ENCODE measurements around the gene CRHR2.
"Not testable (repeated sequence)": the region's sequence is repeated elsewhere in the genome, so short reads cannot be mapped to it uniquely, and the experiment has no call there.

CRHR2 gene

DNA sequence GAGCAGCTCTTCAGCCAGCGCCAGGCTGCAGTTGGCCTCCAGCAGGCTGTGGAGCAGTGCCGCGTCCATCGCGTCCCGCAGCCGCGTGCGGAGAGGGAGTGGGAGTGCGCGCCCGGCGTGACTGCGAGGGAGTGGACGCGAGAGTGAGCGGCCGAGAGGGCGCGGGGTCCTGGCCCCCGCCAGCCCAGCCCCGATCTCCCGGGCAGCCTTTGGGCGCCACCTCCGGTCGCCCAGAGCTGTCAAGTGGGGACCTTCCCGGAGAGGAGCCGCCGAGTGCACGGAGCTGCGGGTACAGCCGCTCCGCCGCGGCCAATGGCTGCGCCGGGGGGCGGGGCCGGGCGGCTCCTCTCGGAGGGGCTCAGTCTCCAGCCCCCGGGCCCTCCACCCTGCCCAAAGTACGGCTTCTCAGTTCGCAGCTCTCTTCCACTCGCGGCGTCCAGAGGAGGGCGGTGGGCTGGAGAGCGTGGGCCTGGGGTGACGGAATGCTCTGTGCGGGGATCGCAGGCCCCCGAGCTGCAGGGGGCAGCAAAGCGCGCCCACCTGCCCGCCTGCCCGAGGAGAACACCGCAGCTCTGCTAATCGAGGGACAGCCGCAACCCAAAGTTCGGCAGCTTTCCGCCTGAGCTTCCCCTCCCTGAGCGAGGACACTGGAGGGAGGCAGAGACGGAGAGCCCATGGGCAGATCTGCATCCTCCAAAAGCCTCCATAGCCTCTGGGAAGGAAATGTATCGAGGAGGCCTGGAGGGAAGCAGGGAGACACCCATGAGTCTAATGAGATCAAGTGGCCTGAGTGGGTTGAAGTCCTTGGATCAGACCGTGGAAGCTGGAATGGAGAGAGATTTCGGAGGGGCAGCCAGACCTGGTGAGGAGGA lies at the start of gene CRHR2:
TSS of gene CRHR2 (minus strand) at position 245 of the 872 bp plus-strand sequence. CDS start at position 69, 176 bp downstream.
- DNase-seq, result peak; percentile 24 to 35

DNA sequence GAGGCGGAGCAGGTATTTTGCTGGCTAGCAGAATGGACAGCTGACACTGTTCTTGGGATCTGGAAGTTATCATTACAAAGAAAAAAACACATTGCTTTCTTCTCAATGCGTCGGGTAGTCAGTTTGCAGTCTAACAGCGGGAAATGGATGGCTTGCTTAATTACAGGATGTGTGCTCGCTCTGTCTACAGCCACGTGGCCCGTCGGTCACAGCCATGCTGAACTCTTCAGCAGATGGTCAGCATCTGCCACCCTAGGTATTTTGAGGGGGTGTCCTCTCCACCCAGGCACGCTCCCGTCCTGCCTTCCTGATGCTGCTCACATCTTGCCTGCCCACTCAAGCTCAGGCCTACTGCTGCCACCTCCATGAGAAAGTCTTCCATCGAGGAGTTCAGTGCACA lies 49.3 kb upstream of the CRHR2 start:
- DNase-seq, result no peak

DNA sequence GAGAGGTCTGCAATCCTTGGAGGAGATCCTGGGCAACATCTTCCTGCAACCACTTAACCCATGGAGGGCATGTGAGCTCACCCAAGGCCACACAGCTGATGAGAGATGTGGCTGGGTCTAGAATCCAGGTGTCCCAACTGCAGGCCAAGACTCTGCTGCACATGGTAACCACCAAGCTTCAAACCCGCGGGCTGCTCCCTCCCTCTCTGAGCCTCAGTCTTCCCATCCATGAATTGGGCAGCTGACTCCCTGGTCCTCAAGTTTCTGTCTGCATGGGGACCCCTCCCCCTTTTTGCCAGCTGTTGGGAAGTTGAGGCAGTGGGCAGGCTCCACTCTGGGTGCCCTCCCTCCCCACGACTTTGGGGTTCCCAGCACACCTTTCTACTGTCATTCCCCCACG lies 48.7 kb upstream of the CRHR2 start:
- DNase-seq, result no peak

DNA sequence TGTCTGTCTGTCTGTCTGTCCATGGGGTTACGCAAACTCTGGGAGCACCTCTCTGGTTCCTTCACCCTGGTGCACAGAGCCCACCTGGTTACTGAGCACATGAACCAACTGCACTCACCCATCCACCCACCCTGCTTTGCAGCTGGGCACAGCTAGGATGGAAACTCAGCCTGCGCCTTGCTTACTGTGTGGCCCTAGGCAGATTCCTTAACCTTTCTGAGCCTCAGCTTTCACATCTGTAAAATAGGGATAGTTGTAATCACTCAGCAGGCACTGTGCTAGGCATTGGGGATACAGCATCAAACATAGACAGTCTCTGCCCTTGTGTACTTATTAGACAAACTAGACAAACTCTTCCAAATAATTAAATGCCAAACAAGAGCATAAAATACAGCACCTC lies 47.8 kb upstream of the CRHR2 start:
- DNase-seq, result no peak

DNA sequence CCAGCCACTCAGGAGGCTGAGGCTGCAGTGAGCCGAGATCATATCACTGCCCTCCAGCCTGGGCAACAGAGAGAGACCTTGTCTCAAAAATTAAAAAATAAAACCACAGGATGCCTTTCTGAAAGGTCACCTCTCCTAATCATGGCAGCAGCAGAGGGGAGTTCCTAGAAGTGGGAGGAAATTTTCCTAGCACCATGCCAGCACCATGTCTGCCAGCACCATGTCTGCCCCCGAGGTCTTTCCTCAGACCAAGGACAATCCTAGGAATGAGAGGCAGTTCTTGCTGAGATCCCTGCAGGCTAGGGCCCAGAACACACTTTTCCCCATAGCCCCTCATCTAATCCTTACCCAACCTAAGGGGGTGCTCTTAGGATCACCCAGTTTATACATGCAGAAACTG lies 47.4 kb upstream of the CRHR2 start:
- no peak for DNase-seq

DNA sequence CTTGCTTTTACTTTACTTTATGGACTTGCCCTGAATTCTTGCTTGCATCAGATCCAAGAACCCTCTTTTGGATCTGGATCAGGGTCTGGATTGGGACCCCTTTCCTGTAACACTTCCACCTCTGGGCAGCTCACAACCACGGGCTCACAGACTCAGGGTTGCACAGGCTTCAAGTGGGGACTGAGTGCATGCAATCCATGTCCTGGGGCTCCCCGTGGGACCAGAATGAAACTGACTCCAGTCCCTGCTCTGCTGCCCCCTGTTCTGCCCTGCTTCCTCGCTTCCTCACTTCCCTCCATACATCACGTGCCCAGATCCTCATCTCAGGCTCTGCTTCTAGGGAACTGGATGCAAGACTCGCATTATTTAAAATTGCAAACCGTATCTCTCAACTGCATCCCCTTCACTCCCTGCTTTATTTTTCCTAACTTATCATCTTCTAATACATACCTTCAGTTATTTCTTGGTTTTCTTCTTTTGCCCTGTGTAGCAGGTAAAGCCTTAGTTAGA lies 46.4 kb upstream of the CRHR2 start:
- no peak for DNase-seq

DNA sequence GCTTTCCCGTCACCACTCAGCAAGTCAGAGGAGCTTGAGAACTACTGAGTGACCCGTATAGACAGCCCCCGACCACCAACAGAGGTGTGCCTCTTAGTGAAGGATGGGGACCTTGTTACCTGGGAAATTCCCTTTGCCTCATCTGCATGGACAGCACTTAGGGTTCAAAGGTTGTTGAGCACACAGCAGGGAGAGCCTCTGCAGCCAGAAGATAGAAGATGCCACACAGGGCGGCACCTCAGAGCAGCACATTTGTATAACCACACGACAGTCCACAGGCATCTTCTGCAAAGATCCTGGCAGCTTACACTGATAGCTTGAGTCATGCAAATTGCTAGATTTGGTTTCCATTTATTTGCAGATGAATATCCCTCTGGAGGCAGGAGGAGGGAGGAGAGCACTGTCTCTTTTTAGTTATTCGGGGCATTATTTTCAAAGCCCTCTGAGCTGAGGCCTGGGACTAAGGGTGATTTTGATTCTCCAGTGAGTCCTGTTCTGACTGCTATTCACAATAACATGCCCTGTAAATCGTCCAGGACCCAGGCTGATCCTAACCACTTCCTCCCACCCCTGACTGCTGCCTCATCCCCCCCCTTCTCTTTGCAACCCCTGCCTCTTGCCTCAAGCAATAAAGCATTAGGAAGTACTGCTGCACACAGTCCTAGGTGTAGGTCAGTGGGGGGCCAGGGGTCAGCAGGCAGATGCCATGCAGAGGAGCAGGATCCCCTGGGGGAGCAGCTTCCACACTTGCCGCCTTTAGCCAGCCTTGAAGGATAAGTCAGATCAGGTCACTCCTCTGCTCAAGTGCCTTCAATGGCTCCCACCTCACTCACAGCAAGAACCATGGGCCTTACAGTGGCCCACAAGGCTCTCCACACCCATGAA lies 45.0 kb upstream of the CRHR2 start:
- DNase-seq, result peak; percentile 19 to 31

DNA sequence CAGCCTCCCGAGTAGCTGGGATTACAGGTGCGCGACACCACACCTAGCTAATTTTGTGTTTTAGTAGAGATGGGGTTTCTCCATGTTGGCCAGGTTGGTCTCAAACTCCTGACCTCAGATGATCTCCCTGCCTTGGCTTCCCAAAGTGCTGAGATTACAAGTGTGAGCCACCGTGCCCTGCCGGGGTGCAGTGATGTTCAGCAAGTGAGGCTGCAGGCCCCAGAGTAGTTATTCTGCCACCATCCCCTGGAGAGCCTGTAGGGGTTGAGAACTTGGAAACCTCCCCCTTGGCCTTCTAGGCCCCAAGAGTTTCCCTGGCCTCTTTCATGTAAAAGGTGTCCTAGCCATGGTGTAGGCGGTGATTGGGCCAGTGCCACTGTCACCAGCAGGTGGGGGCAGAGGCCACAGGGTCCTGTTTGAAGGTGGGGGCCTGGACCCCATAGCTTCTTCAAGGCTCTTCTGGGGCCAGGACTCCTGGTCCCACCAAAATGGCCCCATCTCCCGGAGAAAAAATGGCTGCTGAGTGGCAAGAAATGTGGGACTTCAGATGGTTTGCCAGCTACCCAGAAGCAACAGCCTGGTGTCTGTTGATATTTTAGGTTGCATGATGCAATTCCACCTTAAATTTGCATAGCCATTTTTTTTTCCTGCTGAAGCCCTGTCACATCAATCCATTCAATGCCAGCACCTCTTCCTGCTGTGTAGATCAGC lies 44.2 kb upstream of the CRHR2 start:
- peak; percentile 10 to 23 for DNase-seq

DNA sequence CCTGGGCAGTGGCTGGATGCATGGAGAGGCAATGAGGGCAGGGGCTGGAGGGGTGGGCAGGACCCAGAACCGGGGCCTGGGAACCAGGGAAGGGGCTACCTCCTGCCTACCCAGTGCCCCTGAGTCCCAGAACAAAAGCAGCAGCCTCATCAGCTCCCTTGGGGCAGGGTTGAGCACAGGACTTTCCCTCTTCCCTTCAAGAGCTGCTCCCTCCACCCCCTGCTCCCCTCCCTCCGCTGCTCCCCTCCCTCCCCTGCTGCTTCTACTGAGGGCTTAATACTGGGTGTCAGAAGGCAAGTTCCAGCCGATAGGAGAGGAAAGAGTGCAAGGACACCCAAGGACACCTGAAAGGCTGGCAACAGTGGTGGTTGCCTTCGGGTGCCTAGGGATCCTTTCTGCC lies 41.5 kb upstream of the CRHR2 start:
- no peak for DNase-seq

DNA sequence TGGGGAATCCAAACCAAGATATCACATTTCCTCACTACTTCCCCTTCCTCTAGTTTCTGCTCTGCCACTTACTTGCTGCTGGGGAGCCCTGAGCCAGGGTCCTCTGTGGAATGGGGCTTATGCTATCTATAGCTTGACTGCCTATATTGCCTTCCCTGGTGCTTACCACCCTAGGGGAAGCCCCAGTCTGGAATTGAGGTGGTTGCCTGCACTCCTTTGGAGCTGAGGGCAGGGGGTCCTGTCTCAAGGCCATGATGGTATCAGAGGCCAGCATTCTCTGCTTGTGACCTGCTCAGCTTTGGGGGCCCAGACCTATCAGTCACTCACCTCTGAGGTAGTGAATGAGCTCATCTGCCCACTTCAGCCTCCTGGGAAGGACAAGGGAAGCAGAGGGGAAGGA lies 40.4 kb upstream of the CRHR2 start:
- DNase-seq, result no peak

DNA sequence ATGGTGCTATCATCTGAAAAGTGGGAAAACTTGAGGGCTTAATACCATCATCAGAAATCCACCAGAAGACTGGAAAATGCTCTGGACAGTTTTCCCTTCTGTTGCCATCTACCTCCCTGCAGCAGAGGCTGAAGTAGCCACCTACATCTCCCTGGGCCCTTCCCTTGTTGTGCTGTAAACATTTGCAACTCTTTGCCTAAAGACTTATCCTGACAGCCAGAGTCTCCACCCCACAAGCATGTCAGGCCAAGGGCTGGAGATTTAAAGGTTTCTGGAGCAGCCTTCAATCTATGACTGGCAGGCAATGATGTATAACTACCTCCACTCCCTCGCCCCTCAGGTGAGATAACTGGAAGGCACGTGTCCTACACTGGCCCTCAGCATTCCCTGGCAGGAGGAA lies 39.9 kb upstream of the CRHR2 start:
- no peak for DNase-seq

DNA sequence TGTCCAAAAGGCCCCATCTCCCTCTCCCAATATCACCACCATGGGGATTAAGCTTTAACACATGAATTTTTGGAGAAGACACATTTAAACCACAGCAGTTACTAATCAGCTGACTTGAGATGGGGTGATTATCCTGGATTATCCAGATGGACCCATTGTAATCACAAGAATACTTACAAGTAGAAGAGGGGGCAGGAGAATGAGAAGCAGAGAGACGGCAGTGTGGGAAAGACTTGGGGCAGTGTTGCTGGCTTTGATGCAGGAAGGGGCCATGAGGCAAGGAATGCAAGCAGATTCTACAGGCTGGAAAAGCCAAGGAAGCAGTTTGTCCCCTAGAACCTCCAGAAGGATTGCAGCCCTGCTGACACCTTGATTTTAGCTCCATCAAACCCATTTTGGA lies 39.0 kb upstream of the CRHR2 start:
- DNase-seq, result no peak

DNA sequence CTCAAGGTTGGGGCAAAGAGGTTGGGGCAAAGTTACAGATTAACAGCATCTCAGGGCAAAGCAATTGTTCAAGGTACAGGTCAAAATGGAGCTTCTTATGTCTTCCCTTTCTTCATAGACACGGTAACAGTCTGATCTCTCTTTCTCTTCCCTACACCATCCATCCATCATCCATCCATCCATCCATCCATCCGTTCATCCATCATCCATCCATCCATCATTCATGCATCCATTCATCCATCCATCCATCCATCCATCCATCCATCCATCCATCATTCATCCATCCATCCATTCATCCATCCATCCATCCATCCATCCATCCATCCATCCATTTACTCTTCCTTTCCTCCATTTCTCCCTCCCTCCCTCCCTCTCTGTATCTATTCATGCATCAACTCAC lies 37.2 kb upstream of the CRHR2 start:
- not testable (repeated sequence) for DNase-seq

DNA sequence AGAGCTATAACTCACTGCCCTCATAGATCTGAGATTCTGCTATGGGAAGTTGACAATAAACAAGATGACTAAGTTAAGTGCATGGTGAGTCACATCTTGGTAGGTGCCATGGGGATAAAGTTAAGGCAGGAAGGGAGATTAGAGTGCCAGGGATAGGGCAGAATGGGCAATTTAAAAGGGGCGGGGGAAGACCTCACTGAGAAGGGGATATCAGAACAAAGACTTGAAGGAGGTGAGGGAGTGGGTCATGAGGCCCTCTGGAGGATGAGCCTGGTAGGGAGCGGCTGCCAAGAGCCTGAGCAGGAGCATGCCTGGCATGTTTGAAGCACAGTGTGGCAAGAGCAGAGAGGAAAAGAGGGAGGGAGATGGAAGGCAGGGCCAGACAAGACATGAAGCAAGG lies 34.9 kb upstream of the CRHR2 start:
- DNase-seq, result no peak

DNA sequence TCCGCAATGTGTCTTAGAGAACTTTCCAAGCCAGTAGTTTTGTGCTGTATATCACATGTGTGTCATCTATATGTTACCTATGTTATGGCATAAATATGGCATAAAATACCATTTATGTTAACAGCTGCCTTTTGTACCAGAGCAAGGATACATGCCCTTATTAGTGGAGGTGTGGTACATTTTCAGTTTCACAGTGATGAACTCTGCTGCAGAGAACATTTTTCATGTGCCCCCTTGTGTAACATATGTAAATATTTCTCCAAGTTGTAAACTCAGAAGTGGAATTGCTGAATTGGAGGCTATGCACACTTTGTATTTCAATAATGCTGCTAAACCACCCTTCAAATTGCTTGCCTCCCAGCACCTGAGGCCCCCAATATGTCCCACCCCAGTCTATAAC lies 31.9 kb upstream of the CRHR2 start:
- no peak for DNase-seq

DNA sequence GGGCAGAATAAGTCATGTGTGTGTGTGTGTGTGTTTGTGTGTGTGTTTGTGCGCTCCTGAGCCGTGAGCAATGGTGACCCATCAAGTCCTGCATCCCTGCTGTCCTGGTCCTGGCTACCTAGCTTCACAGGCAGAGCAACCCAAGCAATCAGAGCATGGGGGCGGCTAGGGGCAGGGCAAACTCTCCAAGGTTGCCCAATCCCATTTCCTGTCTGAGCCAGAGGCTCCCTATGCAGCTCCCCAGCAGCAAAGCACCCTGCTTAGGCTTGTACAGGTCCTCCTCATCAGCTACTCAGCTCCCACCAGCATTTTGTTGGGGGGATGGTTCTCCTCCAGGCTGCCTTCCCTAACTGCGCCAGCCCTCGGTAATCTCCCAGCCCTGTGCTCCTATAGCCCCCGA lies 31.1 kb upstream of the CRHR2 start:
- DNase-seq, result no peak

DNA sequence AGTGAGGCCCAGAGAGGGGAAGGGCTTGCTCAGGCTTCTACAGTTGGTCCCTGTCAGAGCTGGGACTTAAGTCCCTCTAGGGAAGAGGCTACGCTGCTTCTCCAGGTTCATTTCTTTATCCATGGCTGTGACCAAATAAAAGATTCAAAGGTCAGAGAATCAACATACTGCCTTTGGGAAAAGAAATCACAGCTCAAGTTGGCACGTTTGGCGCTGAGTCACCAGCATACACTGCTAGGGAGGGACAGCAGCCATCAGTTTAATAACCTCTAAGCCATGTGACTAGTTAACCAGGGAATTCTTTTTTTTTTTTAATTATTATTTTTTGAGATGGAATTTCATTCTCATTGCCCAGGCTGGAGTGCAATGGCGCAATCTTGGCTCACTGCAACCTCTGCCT lies 28.4 kb upstream of the CRHR2 start:
- no peak for DNase-seq

DNA sequence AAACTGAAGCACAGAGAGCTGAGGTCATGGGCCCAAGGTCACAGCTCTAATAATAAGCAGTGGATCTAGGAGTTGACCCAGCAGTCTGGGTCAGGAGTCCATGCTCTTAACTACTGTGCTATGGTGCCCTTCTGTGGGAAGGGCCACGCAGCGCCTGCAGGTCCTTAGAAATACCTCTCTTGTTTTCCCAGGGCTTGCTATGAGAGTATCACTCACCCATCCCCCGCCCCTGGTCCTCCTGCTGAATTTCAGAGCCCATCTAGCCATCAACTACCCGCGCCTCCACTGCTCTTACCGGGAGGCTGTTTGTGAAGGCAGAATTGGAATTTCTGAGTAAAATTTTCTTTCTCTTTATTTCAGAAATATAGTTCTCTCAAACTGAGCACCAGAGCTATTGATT lies 27.3 kb upstream of the CRHR2 start:
- no peak for DNase-seq

DNA sequence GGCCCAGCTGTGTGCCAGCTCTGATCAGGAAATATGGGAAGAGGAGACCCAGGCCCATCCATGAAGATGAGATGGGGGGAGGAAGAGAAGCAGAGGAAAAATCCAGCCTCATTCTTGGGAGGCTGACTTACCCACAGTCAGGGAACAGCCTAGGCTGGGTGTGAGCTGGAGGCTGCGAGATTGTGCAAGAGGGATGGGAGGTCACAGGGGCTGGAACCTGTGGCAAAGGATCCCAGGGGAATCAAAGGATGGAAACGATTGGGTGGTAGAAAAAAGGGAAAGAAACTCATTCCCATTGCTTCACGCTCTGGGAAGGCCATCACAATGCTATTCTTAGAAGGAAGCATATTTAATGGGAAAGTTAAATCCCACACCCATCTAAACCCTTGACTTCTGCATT lies 26.7 kb upstream of the CRHR2 start:
- DNase-seq, result no peak

DNA sequence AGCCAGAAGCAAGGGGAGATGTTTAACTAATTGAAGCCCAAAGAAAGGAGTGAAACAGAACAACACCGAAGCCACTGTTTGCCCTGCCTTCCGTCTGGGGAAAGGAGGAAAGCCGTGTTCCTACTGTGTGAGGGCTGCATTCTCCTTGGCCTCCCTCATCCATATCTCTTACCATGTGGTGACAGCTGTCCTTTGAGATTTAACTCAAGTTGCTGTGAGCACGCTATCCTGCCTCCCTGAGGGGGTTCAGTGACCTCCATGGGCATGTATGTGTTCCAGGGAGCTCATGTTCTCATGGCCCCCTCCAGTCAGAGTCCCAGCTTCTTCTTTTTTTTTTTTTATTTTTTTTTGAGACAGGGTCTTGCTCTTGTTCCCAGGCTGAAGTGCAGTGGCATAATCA lies 26.2 kb upstream of the CRHR2 start:
- DNase-seq, result no peak

DNA sequence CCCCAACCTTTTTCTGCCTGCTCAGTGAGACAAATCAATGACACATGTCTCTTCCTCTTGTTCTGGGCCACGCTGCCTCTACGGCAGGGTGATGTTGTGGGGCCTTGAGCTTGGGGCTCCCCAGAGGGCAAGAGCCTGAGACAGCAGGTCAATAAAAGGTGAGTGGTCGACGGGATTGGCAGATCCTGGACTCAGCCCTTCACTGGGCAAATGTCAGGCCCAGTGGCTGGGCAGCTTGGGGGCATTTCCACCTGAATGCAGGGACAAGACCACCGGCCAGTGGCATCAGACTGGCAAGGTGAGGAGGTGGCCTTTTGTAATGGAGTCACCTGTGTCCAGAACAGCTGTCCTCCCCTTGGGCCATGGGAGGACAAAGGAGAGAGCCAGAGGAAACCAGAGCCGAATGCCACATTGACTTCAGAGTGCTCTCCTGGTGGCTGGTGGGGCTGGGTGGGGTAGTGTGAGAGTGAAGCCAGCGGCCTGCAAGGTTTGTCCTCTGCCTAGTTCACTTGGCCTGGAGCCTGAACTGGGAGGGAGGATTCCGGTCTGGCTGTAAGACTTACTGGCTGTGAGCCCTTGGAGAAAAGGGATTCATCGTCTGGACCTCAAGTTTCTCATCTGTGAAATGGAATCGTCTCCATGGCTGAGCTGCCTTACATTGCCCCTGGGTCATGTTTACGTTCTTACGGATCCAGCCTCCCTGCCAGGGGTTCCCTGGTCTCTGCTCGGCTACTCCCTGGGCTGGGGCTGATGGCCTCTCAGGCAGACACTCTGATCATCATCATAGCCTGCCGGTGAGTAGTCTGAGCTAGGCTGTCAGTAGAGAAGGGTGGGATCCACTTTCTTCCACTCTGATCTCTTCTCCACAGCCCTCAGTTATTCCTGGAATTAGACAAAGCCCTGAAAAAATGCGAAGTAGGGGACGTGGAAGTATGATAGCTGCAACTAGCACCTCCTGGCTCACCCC lies 25.4 kb upstream of the CRHR2 start:
- no peak for DNase-seq

DNA sequence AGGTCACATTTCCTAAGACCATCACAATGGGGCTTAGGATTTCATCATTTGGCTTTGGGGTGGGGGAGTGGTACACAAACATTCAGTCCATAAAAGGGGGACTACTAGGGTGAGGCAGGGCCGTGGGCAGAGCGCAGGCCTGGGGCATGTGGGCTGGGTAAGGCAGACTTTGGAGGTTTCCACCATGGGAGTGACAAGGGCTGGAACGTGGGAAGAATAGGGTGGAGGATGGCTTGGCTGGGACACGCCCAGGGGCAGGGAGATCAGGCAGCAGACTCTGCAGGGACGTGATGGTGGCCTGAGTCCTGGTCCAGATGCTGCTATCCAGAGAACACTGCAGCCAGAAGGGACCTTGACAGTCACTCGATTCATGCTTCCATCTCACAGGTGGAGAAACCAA lies 24.7 kb upstream of the CRHR2 start:
- DNase-seq, result no peak

Data from activated CD4-positive, alpha-beta T cell treated with anti-CD3 and anti-CD28 coated beads, Interleukin-2, amount 50 U/mL, for 48 hours (primary cell).